H1 (cell line): ENCODE results near the gene IQSEC3. TPM values are rescaled to one million over a fixed set of nuclear protein-coding genes. Genes with fewer than 3 reads are reported as not detected.
A peak's percentile ranks its signal among the peaks of the same experiment; 100 is the strongest.

Experiments
- CTCF ChIA-PET: fragments of 300-600 bp; sonication (Branson Sonifier 250); formaldehyde crosslinking; loops from one replicate; lab custom pipeline; 2021; ENCODE audit not compliant: partially characterized antibody; lab: Charles Lee
- POLR2A ChIA-PET: fragments of 300-600 bp; sonication (Branson Sonifier 250); formaldehyde crosslinking; loops from one replicate; lab custom pipeline; 2021; ENCODE audit warnings: inconsistent platforms; ENCODE audit not compliant: partially characterized antibody; lab: Charles Lee
- DNase-seq, 2 experiments: peaks; one replicate each; pipeline versions ENCODE4 v3.0.0 to v3.0.0-alpha.2; 2010 to 2022; ENCODE audit warnings: low spot score in 2 of 2, low read depth in 1 of 2, mixed read lengths in 1 of 2
- FAIRE-seq: peaks from 2 replicates; lab custom pipeline; 2011; peaks lifted over from hg19 to GRCh38; lab: Jason Lieb, UNC
- H2AFZ ChIP-seq: 2 replicates; pipeline ENCODE4 v1.8.1; 2012; ENCODE audit warnings: low read length, inconsistent platforms
- H2AK5ac ChIP-seq: 2 replicates; pipeline ENCODE4 v1.6.1; 2013; ENCODE audit warnings: low read depth, low read length
- H2BK120ac ChIP-seq: replicated peaks from 2 replicates; pipeline ENCODE3; 2013; ENCODE audit warnings: low read depth, low read length, inconsistent platforms
- H2BK12ac ChIP-seq: 2 replicates; pipeline ENCODE4 v1.6.1; 2013; ENCODE audit warnings: low read depth, low read length
- H2BK15ac ChIP-seq: 2 replicates; pipeline ENCODE4 v1.6.1; 2013; ENCODE audit warnings: low read length
- H2BK20ac ChIP-seq: 2 replicates; pipeline ENCODE4 v1.6.1; 2013; ENCODE audit warnings: low read length
- H2BK5ac ChIP-seq: 2 replicates; pipeline ENCODE4 v1.6.1; 2013; ENCODE audit warnings: low read depth, low read length
- H3K14ac ChIP-seq: 2 replicates; pipeline ENCODE4 v1.6.1; 2013; ENCODE audit warnings: inconsistent platforms; ENCODE audit not compliant: insufficient read length
- H3K18ac ChIP-seq: 2 replicates; pipeline ENCODE4 v1.6.1; 2013; ENCODE audit warnings: low read length; ENCODE audit errors: extremely low read depth
- H3K23ac ChIP-seq: 2 replicates; pipeline ENCODE4 v1.6.1; 2013; ENCODE audit warnings: inconsistent platforms; ENCODE audit not compliant: insufficient read length
- H3K23me2 ChIP-seq: 2 replicates; pipeline ENCODE4 v1.6.1; 2013; ENCODE audit warnings: low read depth, low read length
- H3K27ac ChIP-seq: 2 replicates; pipeline ENCODE4 v1.6.1; 2011; ENCODE audit warnings: low read depth, low read length, inconsistent platforms
- H3K27me3 ChIP-seq, 4 experiments: replicated peaks in 1 of 4; 1 replicate in 1 of 4; 2 replicates in 3 of 4; pipeline versions ENCODE4 v1.6.1 to v1.8.1; 2011 to 2013; ENCODE audit warnings: low read length in 3 of 4, mild to moderate bottlenecking in 3 of 4, inconsistent platforms in 2 of 4, mixed read lengths in 2 of 4, moderate library complexity in 1 of 4; ENCODE audit not compliant: control insufficient read depth in 3 of 4, insufficient read depth in 3 of 4; ENCODE audit errors: extremely low read depth in 1 of 4
- H3K36me3 ChIP-seq, 4 experiments: 2 replicates each; pipeline versions ENCODE4 v1.6.1 to v1.8.1; 2011 to 2013; ENCODE audit warnings: mild to moderate bottlenecking in 4 of 4, low read length in 3 of 4, moderate library complexity in 2 of 4, control low read depth in 1 of 4, inconsistent platforms in 1 of 4; ENCODE audit not compliant: insufficient read depth in 4 of 4, control insufficient read depth in 2 of 4
- H3K4ac ChIP-seq: replicated peaks from 2 replicates; pipeline ENCODE3; 2013; ENCODE audit warnings: low read length, low read depth, mixed read lengths, inconsistent platforms; ENCODE audit not compliant: insufficient read length
- H3K4me1 ChIP-seq, 4 experiments: replicated peaks in 1 of 4; 1 replicate in 1 of 4; 2 replicates in 3 of 4; pipeline versions ENCODE4 v1.6.1 to v1.8.1; 2011 to 2013; ENCODE audit warnings: low read length in 3 of 4, inconsistent platforms in 2 of 4, mixed read lengths in 1 of 4; ENCODE audit not compliant: insufficient read depth in 4 of 4, control insufficient read depth in 3 of 4
- H3K4me2 ChIP-seq, 2 experiments: 2 replicates each; pipeline versions ENCODE4 v1.6.1 to v1.8.1; 2011 to 2013; ENCODE audit warnings: low read depth in 2 of 2, low read length in 2 of 2, control low read depth in 1 of 2, inconsistent platforms in 1 of 2, mild to moderate bottlenecking in 1 of 2; ENCODE audit not compliant: insufficient read depth in 1 of 2
- H3K4me3 ChIP-seq, 4 experiments: fragments of 200-600, 300-600 bp in 1 of 4; sonication (generic), shearing (Covaris generic), sonication (Bioruptor Twin) in 1 of 4; 2 replicates each; pipeline versions ENCODE4 v1.5.1 to v1.8.1; 2011 to 2016; ENCODE audit warnings: low read length in 4 of 4, low read depth in 3 of 4, control low read depth in 2 of 4, inconsistent platforms in 2 of 4, mild to moderate bottlenecking in 2 of 4, mixed read lengths in 1 of 4, moderate library complexity in 1 of 4; ENCODE audit not compliant: insufficient read depth in 2 of 4; ENCODE audit errors: extremely low read depth in 1 of 4
- H3K56ac ChIP-seq: replicated peaks from 2 replicates; pipeline ENCODE3; 2013; ENCODE audit warnings: low read depth, mild to moderate bottlenecking, mixed read lengths, low read length, inconsistent platforms; ENCODE audit not compliant: insufficient read length
- H3K79me1 ChIP-seq: 2 replicates; pipeline ENCODE4 v1.6.1; 2013; ENCODE audit warnings: low read depth, low read length, control low read depth
- H3K79me2 ChIP-seq, 2 experiments: 2 replicates each; pipeline versions ENCODE4 v1.6.1 to v1.8.1; 2012 to 2013; ENCODE audit warnings: low read length in 2 of 2, mild to moderate bottlenecking in 2 of 2, inconsistent platforms in 1 of 2; ENCODE audit not compliant: insufficient read depth in 2 of 2, control insufficient read depth in 1 of 2
- H3K9ac ChIP-seq, 4 experiments: replicated peaks in 1 of 4; 1 replicate in 1 of 4; 2 replicates in 3 of 4; pipeline versions ENCODE4 v1.6.1 to v1.8.1; 2011 to 2013; ENCODE audit warnings: low read depth in 3 of 4, low read length in 3 of 4, control low read depth in 2 of 4, mild to moderate bottlenecking in 2 of 4, moderate library complexity in 2 of 4, inconsistent platforms in 1 of 4; ENCODE audit errors: extremely low read depth in 1 of 4
- H3K9me3 ChIP-seq, 2 experiments: 2 replicates each; pipeline versions ENCODE4 v1.6.1 to v1.8.1; 2012 to 2013; ENCODE audit warnings: mild to moderate bottlenecking in 2 of 2, moderate library complexity in 2 of 2, control low read depth in 1 of 2, inconsistent platforms in 1 of 2, low read depth in 1 of 2, low read length in 1 of 2, mixed read lengths in 1 of 2; ENCODE audit not compliant: insufficient read depth in 2 of 2
- H4K20me1 ChIP-seq, 2 experiments: replicated peaks in 1 of 2; 2 replicates each; pipeline versions ENCODE3 to v1.8.1; 2011 to 2013; ENCODE audit warnings: inconsistent platforms in 2 of 2, low read length in 2 of 2, mild to moderate bottlenecking in 1 of 2; ENCODE audit not compliant: insufficient read depth in 2 of 2, control insufficient read depth in 1 of 2
- H4K5ac ChIP-seq: 2 replicates; pipeline ENCODE4 v1.6.1; 2013; ENCODE audit warnings: low read length, low read depth, mixed read lengths, inconsistent platforms; ENCODE audit not compliant: insufficient read length
- H4K8ac ChIP-seq: 2 replicates; pipeline ENCODE4 v1.8.0; 2013; ENCODE audit warnings: mild to moderate bottlenecking, moderate library complexity, low read length, inconsistent platforms; ENCODE audit not compliant: insufficient read depth; ENCODE audit errors: extremely low read depth
- H4K91ac ChIP-seq: replicated peaks from 2 replicates; pipeline ENCODE3; 2013; ENCODE audit warnings: low read length, mixed read lengths, inconsistent platforms; ENCODE audit not compliant: insufficient read length
- CTCF ChIP-seq, 3 experiments: IDR thresholded peaks; 1 replicate in 2 of 3; 2 replicates in 1 of 3; pipeline versions ENCODE4 v1.5.1 to v1.6.1; 2011; ENCODE audit warnings: low read length in 3 of 3, mild to moderate bottlenecking in 3 of 3, inconsistent platforms in 2 of 3, low read depth in 1 of 3, moderate library complexity in 1 of 3; ENCODE audit not compliant: insufficient read depth in 1 of 3; ENCODE audit errors: control extremely low read depth in 1 of 3
- GABPA ChIP-seq: IDR thresholded peaks from 2 replicates; pipeline ENCODE4 v1.6.1; 2011; ENCODE audit warnings: mild to moderate bottlenecking, low read length, moderate library complexity, borderline replicate concordance; ENCODE audit not compliant: insufficient read depth
- RAD21 ChIP-seq, 2 experiments: IDR thresholded peaks in 1 of 2; conservative IDR thresholded peaks in 1 of 2; 2 replicates each; pipeline ENCODE4 v1.6.1; 2011; ENCODE audit warnings: low read depth in 2 of 2, low read length in 2 of 2, improper control_type of control experiment in 1 of 2, inconsistent platforms in 1 of 2, mild to moderate bottlenecking in 1 of 2, moderate library complexity in 1 of 2
- SUZ12 ChIP-seq: fragments of 200-600 bp; sonication (generic); IDR thresholded peaks from 2 replicates; pipeline ENCODE4 v1.6.1; 2012; ENCODE audit warnings: mild to moderate bottlenecking, inconsistent platforms, low read length, moderate library complexity, mixed read lengths
- WGBS, 2 experiments: shearing (Covaris generic) in 1 of 2; methylation state at CpG; one replicate each; pipeline versions ENCODE4 v1.1.6 to v1.1.7; 2013 to 2015; ENCODE audit warnings: low lambda C conversion rate in 2 of 2, mixed read lengths in 2 of 2, inconsistent platforms in 1 of 2, low coverage in 1 of 2, missing lambda C conversion rate in 1 of 2; ENCODE audit not compliant: insufficient replicate concordance in 2 of 2, insufficient coverage in 1 of 2, insufficient read length in 1 of 2; ENCODE audit errors: extremely low coverage in 1 of 2, missing lambda C conversion rate in 1 of 2; 5-methylcytosine and 5-hydroxymethylcytosine counted together
- polyA plus RNA-seq, 7 experiments: library from polyadenylated mRNA; depleted of rRNA in 3 of 7; stranded (reverse) in 5 of 7; unstranded in 2 of 7; fragments of >200 nt in 5 of 7; fragments of 200-250 nt in 2 of 7; gene quantifications; 1 replicate in 5 of 7; 2 replicates in 1 of 7; 4 replicates in 1 of 7; pipeline versions ENCODE4 v1.2.1 to v1.2.3, GENCODE V29; 2011 to 2013; ENCODE audit warnings: missing spikeins in 2 of 7, mixed read lengths in 2 of 7
- total RNA-seq: library from RNA; stranded (reverse); fragmentation: NEBNext Ultra II Directional; extraction: Animal tissue kit (Norgen Biotek cat#: 25700); gene quantifications from 2 replicates; pipeline ENCODE4 v1.2.1, GENCODE V29; 2021
- TF ChIP-seq, protein P1 (sequence below): IDR thresholded peaks from 2 replicates; pipeline ENCODE4 v1.6.1; 2012; ENCODE audit warnings: inconsistent platforms

Gene IQSEC3
- total and polyA plus RNA-seq, 2 of the 8 experiments (the other 6 are each of a cell fraction or from before 2014, with no cell fraction given), result 1.2 to 3.1 TPM

DNA sequence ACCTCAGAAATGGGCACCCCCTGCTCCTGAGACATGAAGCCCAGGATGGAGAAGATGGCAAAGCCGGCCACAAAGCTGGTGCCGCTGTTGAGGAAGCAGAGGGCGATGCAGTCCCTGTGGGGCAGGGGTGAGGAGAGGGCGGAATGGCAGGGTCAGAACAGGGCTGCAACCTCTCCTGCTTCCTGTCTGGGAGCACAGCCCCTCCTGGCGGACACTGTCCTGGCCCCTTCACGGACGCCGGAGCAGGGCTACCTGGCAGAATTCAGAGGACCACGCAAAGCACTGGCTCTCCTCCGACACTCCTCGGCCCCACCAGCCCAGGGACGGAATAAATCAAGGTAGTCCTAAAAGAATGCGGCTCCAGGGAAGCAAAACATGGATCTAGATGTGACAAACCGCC is 159.8 kb downstream of the IQSEC3 start:
- no peak for DNase-seq
- Histone ChIP-seq H3K9me3 (no peaks in the 10 kb centered on the region), H2BK5ac (no peak overlapping the region), H4K5ac (no peak overlapping the region), H3K4me3 (no peak overlapping the region), H3K23me2 (no peaks in the 10 kb centered on the region)
- no peak for TF ChIP-seq SUZ12
- TF ChIP-seq CTCF (IDR thresholded peaks at IDR 0.05; ENCODE audit: control extremely low read depth in 1 of 3, insufficient read depth in 1 of 3, low read depth in 1 of 3, low read length in 3 of 3), result peak in 2 of 3 experiments; percentile 33 to 51; a peak in 3 of 4 replicates
- TF ChIP-seq GABPA, result 0 out of 2 replicates have a peak, but pooled peaks have one; percentile 18
- TF ChIP-seq RAD21 (IDR thresholded peaks at IDR 0.05 in 1 of 2, conservative IDR thresholded peaks at IDR 0.05 in 1 of 2; ENCODE audit: low read depth in 2 of 2, low read length in 2 of 2), result peak; percentile 40 to 59; a peak in 3 of 4 replicates
- TF ChIP-seq, protein P1, sequence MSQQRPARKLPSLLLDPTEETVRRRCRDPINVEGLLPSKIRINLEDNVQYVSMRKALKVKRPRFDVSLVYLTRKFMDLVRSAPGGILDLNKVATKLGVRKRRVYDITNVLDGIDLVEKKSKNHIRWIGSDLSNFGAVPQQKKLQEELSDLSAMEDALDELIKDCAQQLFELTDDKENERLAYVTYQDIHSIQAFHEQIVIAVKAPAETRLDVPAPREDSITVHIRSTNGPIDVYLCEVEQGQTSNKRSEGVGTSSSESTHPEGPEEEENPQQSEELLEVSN, result no peak
- TF ChIP-seq, all 59 proteins: peak for 3
- no peak for FAIRE-seq
- Histone ChIP-seq H3K79me2 (no peaks in the 10 kb centered on the region), H3K79me1 (no peaks in the 10 kb centered on the region), H3K36me3 (no peaks in the 10 kb centered on the region), H3K14ac (no peak overlapping the region), H2BK120ac (no peak overlapping the region), H2AFZ (no peak overlapping the region), H3K56ac (no peak overlapping the region), H3K27me3 (peaks cover 0 to 2% (median 0%) of the 10 kb centered on the region in 4 experiments; a peak in 3 of 7 replicates), H3K18ac (no peak overlapping the region), H3K4me1 (peaks cover 0 to 10% (median 5%) of the 10 kb centered on the region in 4 experiments; a peak in 5 of 7 replicates), H3K4me2 (no peak overlapping the region), H2BK12ac (no peak overlapping the region), H3K27ac (no peak overlapping the region), H3K4ac (no peak overlapping the region), H2BK20ac (no peak overlapping the region), H4K8ac (no peak overlapping the region; the same call in 1 of the 2 replicates), H4K20me1 (no peaks in the 10 kb centered on the region), H3K9ac (no peak overlapping the region), H2AK5ac (no peak overlapping the region), H3K23ac (no peak overlapping the region), H2BK15ac (no peak overlapping the region), H4K91ac (no peak overlapping the region)
- ChIA-PET POLR2A (interaction anchor here (0.8 to 0.9 kb wide), 2 partner anchors 14 to 17 kb away, joined by 3 read pairs; no protein-coding TSS in a partner anchor), CTCF (interaction anchor here (0.5 to 1.3 kb wide), 5 partner anchors 9 to 1349 kb away, joined by 3 to 4 read pairs (median 3); no protein-coding TSS in a partner anchor)
- 83% methylated on average over 9 of the region's 14 CpGs; no CpG with 5 or more reads in 1 of the 2 experiments for WGBS, 2 experiments
